SJSA1 (cell line): ENCODE data around the gene TBATA. TPM values are rescaled to one million over a fixed set of nuclear protein-coding genes. Genes with fewer than 3 reads are reported as not detected.
A peak's percentile ranks its signal among the peaks of the same experiment; 100 is the strongest.

ENCODE experiments used
- DNase-seq, 2 experiments: peaks; one replicate each; pipeline ENCODE4 v3.0.0-alpha.2; 2015 to 2020; ENCODE audit warnings: low spot score in 2 of 2, low read depth in 1 of 2
- H3K27ac ChIP-seq: fragments of 250-450 bp; sonication (Bioruptor Pico); 2 replicates; pipeline ENCODE4 v1.5.1; 2020; ENCODE audit warnings: mild to moderate bottlenecking, moderate library complexity
- H3K27me3 ChIP-seq: fragments of 250-450 bp; sonication (Bioruptor Pico); replicated peaks from 2 replicates; pipeline ENCODE4 v1.5.1; 2020; ENCODE audit warnings: mild to moderate bottlenecking, moderate library complexity
- H3K36me3 ChIP-seq: fragments of 250-450 bp; sonication (Bioruptor Pico); 2 replicates; pipeline ENCODE4 v1.5.1; 2020; ENCODE audit warnings: mild to moderate bottlenecking
- H3K4me1 ChIP-seq: fragments of 250-450 bp; sonication (Bioruptor Pico); replicated peaks from 2 replicates; pipeline ENCODE4 v1.6.1; 2021; ENCODE audit warnings: mild to moderate bottlenecking
- H3K4me3 ChIP-seq: fragments of 250-450 bp; sonication (Bioruptor Pico); 2 replicates; pipeline ENCODE4 v1.5.1; 2020; ENCODE audit warnings: mild to moderate bottlenecking
- H3K9me3 ChIP-seq: fragments of 250-450 bp; sonication (Bioruptor Pico); replicated peaks from 2 replicates; pipeline ENCODE4 v1.5.1; 2020; ENCODE audit warnings: mild to moderate bottlenecking
- total RNA-seq: library from RNA; depleted of rRNA; stranded (reverse); fragments of >200 nt; shearing (Covaris generic); gene quantifications from 2 replicates; pipeline ENCODE4 v1.2.3, GENCODE V29; 2014

TBATA gene
- total RNA-seq, 1 experiment from 2014 or later: not detected

- no peaks in the 10 kb centered on the region for H3K36me3 ChIP-seq
- no peak overlapping the region for H3K27ac ChIP-seq
- H3K4me1 ChIP-seq: peaks cover 13% of the 10 kb centered on the region
- no peak overlapping the region for H3K4me3 ChIP-seq
- no peaks in the 10 kb centered on the region; the same call in 1 of the 2 replicates for H3K9me3 ChIP-seq
- no peak for DNase-seq
- no peaks in the 10 kb centered on the region for H3K27me3 ChIP-seq
Measured at GRCh38 chr10:70744617-70745143, 40.5 kb downstream of the TBATA start.

GRCh38 chr10:70743879-70744278, 41.3 kb downstream of the TBATA start:
- no peaks in the 10 kb centered on the region; the same call in 1 of the 2 replicates for H3K9me3 ChIP-seq
- H3K4me1 ChIP-seq: peaks cover 13% of the 10 kb centered on the region
- H3K27me3 ChIP-seq: no peaks in the 10 kb centered on the region
- H3K36me3 ChIP-seq: no peaks in the 10 kb centered on the region
- no peak overlapping the region for H3K27ac ChIP-seq
- no peak for DNase-seq
- H3K4me3 ChIP-seq: no peak overlapping the region

DNA sequence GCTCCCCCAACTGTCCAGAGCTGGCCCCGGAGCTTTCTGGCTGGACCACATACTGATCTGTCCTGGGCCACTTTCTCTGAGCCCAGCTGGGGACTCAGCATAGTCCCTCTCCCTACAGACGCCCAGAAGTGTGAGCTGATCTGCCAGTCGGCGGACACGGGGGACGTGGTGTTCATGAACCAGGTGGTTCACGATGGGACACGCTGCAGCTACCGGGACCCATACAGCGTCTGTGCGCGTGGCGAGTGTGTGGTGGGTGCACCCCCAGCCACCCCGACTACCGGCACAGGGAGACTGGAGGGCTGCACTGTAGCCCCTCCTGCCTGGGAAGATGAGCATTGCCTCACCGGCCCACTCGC, 41.8 kb downstream of the TBATA start:
- H3K9me3 ChIP-seq: no peaks in the 10 kb centered on the region; the same call in 1 of the 2 replicates
- no peak overlapping the region for H3K27ac ChIP-seq
- H3K4me3 ChIP-seq: no peak overlapping the region
- H3K36me3 ChIP-seq: no peaks in the 10 kb centered on the region
- no peaks in the 10 kb centered on the region for H3K27me3 ChIP-seq
- no peak for DNase-seq
- peaks cover 13% of the 10 kb centered on the region for H3K4me1 ChIP-seq

- Histone ChIP-seq H3K4me3 (no peak overlapping the region), H3K27ac (peak overlapping the region; percentile 42; the same call in 1 of the 2 replicates), H3K4me1 (peaks cover 13% of the 10 kb centered on the region), H3K9me3 (no peaks in the 10 kb centered on the region; the same call in 1 of the 2 replicates), H3K27me3 (no peaks in the 10 kb centered on the region), H3K36me3 (no peaks in the 10 kb centered on the region)
- DNase-seq: peak; percentile 62 to 71
Measured at GRCh38 chr10:70742537-70743429, 42.4 kb downstream of the TBATA start.

DNA sequence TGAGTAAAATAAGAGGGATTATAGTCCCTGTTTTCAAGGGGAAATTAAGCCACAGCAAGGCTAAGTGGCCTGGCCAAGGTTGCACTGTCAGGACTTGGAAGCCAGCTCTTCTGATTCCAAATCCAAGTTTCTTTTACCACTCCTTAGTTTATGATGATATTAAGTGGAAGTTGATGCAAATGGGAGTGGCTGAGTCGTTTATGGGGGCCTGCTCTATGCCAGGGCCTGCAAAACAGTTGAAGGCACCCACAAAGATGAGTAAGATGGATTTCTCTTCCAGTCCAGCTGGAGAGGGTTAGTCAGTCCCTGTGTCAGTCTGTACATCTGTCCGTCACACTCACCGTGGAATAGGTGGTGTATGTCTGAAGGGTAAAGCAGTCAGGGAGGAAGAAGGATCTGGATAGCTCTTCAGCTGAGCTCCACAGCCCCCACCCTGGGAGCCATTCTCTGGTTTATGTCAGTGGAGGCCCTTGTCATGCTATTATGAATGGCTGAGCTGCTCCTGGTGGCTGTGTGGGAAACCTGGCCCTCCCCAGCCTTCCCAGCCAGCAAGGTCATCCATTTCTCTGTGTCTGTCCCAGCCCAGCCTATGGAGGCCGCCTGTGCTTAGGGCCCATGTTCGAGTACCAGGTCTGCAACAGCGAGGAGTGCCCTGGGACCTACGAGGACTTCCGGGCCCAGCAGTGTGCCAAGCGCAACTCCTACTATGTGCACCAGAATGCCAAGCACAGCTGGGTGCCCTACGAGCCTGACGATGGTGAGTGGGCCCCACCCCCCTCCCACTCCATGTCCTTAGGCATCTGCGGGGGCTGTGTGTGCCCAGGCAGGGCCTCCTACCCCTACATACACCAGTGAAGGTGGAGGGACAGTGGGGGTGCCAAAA, 44.5 kb downstream of the TBATA start:
- Histone ChIP-seq H3K27me3 (no peaks in the 10 kb centered on the region), H3K4me1 (peaks cover 13% of the 10 kb centered on the region), H3K9me3 (no peaks in the 10 kb centered on the region; the same call in 1 of the 2 replicates), H3K4me3 (no peak overlapping the region), H3K36me3 (no peaks in the 10 kb centered on the region), H3K27ac (no peak overlapping the region)
- no peak for DNase-seq

DNA sequence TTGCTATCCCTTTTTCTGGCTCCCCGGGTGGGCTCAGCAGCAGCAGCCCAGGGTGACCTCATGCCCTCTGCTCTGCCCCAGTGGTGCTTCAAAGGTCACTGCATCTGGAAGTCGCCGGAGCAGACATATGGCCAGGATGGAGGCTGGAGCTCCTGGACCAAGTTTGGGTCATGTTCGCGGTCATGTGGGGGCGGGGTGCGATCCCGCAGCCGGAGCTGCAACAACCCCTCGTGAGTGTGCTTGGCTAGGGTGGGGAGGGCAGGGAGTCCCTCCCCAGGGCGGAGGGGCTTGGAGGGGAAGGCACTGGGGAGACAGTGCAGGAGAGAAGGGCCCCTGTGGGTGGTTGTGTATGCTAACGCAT, 46.4 kb downstream of the TBATA start:
- Histone ChIP-seq H3K4me3 (no peak overlapping the region), H3K27ac (no peak overlapping the region), H3K9me3 (no peaks in the 10 kb centered on the region), H3K27me3 (no peaks in the 10 kb centered on the region), H3K4me1 (peaks cover 13% of the 10 kb centered on the region), H3K36me3 (no peaks in the 10 kb centered on the region)
- no peak for DNase-seq

DNA sequence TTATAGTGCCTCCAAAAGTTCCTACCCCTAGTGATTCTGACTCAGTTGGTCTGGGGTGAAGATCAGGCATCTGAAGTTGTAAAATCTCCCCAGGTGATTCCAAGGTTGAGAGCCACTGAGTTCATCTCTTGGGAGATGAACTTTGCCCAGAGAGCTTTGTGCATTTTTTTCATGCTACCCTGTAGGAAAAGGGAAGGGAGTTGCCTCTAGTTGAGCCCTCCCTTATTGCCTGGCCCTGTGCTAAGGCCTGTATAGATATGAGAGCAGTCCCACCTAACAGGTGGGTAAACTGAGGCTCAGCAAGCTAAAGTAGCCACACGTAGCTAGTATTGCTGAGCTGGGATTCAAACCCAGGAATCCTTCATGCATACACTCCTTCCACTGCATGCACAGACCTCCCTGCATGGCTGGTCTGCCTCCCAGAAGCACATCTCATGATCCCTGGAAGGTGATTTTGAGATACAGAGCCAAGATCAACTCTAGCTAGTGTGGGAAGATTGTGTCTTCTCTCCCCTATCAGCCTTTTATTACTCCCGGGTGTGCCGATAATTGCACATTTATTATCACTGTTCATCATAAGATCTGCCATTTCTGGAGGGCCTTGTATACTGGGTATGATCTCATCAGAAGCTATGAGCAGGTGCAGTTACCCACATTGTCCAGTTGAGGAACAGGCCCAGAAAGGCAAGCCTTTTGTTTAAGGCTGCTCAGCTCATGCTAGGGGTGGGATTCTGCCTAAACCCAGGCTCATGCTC, 47.0 kb downstream of the TBATA start:
- H3K36me3 ChIP-seq: no peaks in the 10 kb centered on the region
- no peaks in the 10 kb centered on the region for H3K9me3 ChIP-seq
- DNase-seq: no peak
- H3K4me3 ChIP-seq: no peak overlapping the region
- no peaks in the 10 kb centered on the region for H3K27me3 ChIP-seq
- no peak overlapping the region for H3K27ac ChIP-seq
- peaks cover 13% of the 10 kb centered on the region for H3K4me1 ChIP-seq

- no peak overlapping the region for H3K27ac ChIP-seq
- H3K4me1 ChIP-seq: peaks cover 4% of the 10 kb centered on the region
- H3K9me3 ChIP-seq: no peaks in the 10 kb centered on the region
- DNase-seq: no peak
- no peak overlapping the region for H3K4me3 ChIP-seq
- no peaks in the 10 kb centered on the region for H3K36me3 ChIP-seq
- H3K27me3 ChIP-seq: no peaks in the 10 kb centered on the region
Measured at GRCh38 chr10:70737250-70737649, 47.9 kb downstream of the TBATA start.

GRCh38 chr10:70736525-70736924, 48.7 kb downstream of the TBATA start:
- no peaks in the 10 kb centered on the region; the same call in 1 of the 2 replicates for H3K4me1 ChIP-seq
- H3K27me3 ChIP-seq: no peaks in the 10 kb centered on the region
- H3K9me3 ChIP-seq: no peaks in the 10 kb centered on the region
- H3K27ac ChIP-seq: no peak overlapping the region
- H3K4me3 ChIP-seq: no peak overlapping the region
- H3K36me3 ChIP-seq: no peaks in the 10 kb centered on the region
- no peak for DNase-seq

DNA sequence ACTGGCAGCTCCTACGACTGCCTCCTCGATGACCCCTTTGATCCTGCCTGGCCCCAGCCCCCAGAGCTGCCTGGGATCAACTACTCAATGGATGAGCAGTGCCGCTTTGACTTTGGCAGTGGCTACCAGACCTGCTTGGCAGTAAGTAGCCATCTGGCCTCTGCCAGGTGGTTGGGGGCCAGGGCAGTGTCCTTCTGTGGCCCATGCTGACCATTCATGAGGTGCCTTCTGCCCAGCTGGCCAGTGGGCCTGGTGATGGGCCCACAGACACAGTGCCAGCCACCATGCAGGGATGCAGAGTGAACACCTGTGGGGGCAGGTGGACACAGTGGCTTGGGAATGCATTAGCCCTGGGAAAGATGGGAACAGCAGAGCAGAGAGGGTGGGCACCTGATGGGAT, 50.0 kb downstream of the TBATA start:
- Histone ChIP-seq H3K36me3 (no peaks in the 10 kb centered on the region), H3K27me3 (no peaks in the 10 kb centered on the region)
- DNase-seq: no peak

GRCh38 chr10:70733051-70733450, 52.1 kb downstream of the TBATA start:
- Histone ChIP-seq H3K4me3 (no peak overlapping the region), H3K36me3 (no peaks in the 10 kb centered on the region), H3K27ac (no peak overlapping the region), H3K9me3 (no peaks in the 10 kb centered on the region), H3K27me3 (no peaks in the 10 kb centered on the region), H3K4me1 (no peaks in the 10 kb centered on the region)
- DNase-seq: no peak

More for the DNA sequence above, 50.0 kb downstream of the TBATA start:
- no peak overlapping the region for H3K27ac ChIP-seq
- H3K4me3 ChIP-seq: no peak overlapping the region
- H3K4me1 ChIP-seq: no peaks in the 10 kb centered on the region
- H3K9me3 ChIP-seq: no peaks in the 10 kb centered on the region

DNA sequence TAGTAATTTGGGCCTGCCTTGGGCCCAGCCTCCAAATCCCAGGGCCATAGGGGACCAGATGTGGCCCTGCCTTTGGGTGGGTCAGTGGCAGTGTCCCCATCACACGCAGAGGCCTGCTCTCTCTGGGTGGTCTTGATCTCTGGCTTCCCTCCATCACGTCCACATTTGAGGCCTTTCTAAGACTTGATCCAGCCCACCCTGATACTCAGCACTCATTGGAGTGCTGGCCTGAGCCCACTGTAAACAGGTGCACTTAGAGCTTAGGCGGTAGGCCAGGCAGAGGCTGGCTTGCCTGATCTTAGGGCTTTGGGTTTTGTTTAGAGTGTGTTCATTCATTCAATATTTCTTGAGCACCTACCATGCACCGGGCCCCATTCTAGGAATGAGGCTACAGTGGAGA, 52.6 kb downstream of the TBATA start:
- no peaks in the 10 kb centered on the region for H3K27me3 ChIP-seq
- H3K36me3 ChIP-seq: no peaks in the 10 kb centered on the region
- DNase-seq: no peak
- no peak overlapping the region for H3K27ac ChIP-seq
- H3K4me3 ChIP-seq: no peak overlapping the region
- H3K9me3 ChIP-seq: no peaks in the 10 kb centered on the region
- no peaks in the 10 kb centered on the region for H3K4me1 ChIP-seq

DNA sequence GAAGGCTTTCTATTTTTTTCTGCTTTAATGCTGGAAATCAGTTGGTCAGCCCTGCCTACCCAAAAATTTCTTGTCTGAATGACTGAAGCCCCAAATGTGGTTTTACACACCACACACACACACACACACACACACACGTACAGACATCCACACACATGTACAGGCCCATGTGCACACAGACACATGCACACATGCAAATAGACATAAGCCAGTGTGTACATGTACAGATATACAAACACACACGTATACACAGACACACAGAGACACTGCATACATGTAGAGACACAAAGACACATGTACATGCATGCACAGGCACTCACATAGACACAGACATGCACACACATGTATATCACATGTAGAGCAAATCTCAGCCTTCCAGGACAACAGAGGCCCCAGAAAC, 54.2 kb downstream of the TBATA start:
- Histone ChIP-seq H3K27ac (no peak overlapping the region), H3K4me3 (no peak overlapping the region), H3K9me3 (no peaks in the 10 kb centered on the region), H3K27me3 (no peaks in the 10 kb centered on the region), H3K36me3 (no peaks in the 10 kb centered on the region), H3K4me1 (no peaks in the 10 kb centered on the region)
- DNase-seq: no peak
